GM06990 (cell line): Measurements from ENCODE around the gene SETD3.
A peak's percentile ranks its signal among the peaks of the same experiment; 100 is the strongest.

Source experiments
- DNase-seq: peaks from one replicate; pipeline ENCODE4 v3.0.0-alpha.2; 2011; ENCODE audit not compliant: insufficient read length; ENCODE audit errors: extremely low read depth
- H3K27me3 ChIP-seq: replicated peaks from 2 replicates; pipeline ENCODE4 v1.6.0; 2011; ENCODE audit warnings: low read length; ENCODE audit not compliant: control insufficient read depth, insufficient read depth
- H3K36me3 ChIP-seq: 2 replicates; pipeline ENCODE4 v1.5.1; 2011; ENCODE audit warnings: low read length; ENCODE audit not compliant: control insufficient read depth, insufficient read depth
- H3K4me3 ChIP-seq: replicated peaks from 2 replicates; pipeline ENCODE4 v1.5.1; 2011; ENCODE audit warnings: low read depth, mild to moderate bottlenecking, control low read depth, low read length
- CTCF ChIP-seq: IDR thresholded peaks from 2 replicates; pipeline ENCODE4 v1.5.1; 2011; ENCODE audit warnings: low read length, control low read depth, mild to moderate bottlenecking, inconsistent platforms; ENCODE audit not compliant: insufficient read depth, poor library complexity, severe bottlenecking

The SETD3 gene

GRCh38 chr14:99441918-99442317 is 38.7 kb downstream of the SETD3 start:
- DNase-seq = no peak
- H3K36me3 ChIP-seq = peaks cover 15% of the 10 kb centered on the region
- TF ChIP-seq CTCF = no peak

DNA sequence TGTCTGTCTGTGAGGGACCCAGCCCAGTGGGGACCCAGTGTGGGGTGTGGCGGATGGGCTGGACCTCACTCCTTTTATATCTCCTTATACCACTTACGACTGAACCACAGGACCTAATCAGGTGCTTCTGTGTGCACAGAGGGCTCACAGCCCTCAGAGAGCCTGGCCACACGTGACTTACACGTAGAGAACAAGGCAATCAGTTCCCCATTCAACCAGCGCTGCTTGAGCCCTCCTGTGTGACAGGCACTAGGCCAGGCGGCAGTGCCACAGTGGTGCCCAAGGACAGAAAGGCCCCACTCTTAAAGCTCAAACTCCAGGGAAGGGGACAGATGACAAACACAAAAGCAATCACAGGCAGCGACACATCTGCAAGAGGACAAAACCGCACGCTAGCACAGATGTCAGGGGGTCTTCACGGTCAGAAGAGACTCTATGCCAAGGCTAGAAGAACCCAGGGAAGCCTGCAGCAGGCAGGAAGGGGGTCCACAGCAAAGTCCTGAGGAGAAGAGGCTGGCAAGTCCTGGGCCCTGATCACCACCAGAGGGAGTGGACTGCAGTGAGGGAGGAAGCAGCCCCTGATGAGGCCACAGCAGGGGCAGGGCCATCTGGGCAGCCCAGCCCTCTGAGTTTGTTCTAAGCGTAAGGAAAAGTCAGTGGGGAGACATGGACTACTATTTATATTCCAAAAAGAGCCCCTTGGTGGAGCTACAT is 39.3 kb downstream of the SETD3 start:
- peak; percentile 5 for TF ChIP-seq CTCF
- H3K36me3 ChIP-seq = peaks cover 13% of the 10 kb centered on the region
- no peaks in the 10 kb centered on the region for H3K27me3 ChIP-seq
- DNase-seq = no peak
- H3K4me3 ChIP-seq = no peak overlapping the region

More at GRCh38 chr14:99441918-99442317, 38.7 kb downstream of the SETD3 start:
- Histone ChIP-seq H3K27me3 (no peaks in the 10 kb centered on the region), H3K4me3 (no peak overlapping the region)

DNA sequence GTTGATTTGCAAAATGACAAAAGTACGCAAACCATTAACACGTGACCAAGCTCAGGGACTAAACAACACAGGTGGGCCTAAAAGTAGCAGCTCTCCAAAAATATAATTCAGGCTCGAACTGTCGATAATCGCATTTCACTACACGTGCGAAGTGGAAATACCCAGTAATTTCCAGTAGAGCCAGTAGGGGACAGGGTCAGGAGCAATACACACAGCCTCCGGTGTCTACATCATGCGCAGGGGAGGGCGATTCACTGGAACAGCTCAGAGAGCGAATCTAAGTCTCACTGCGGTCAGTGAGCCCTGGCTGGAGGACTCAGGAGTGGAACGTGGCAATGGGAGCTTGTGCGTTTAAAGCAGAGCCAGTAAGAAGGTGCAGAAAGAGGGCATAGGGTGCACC is 40.4 kb downstream of the SETD3 start:
- no peak for TF ChIP-seq CTCF
- Histone ChIP-seq H3K4me3 (no peak overlapping the region), H3K36me3 (peaks cover 11% of the 10 kb centered on the region), H3K27me3 (no peaks in the 10 kb centered on the region)
- no peak for DNase-seq

DNA sequence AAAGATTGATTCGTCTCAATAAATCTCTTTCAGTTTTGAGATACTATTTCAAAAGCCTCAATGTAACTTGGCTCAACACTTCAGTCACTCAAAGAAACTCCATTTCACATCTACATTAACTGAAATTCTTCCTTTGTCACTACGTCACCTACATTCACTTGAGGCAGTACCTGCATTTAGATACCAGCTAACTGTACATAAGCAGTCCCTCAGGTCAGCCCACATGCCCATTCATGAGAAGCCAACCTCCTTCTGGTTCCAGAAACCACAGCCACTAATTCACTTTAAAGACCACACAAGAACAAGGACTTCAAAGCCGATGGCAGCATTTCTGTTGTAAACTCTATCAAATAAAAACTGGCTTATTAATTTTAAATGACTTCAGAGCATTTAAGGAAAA is 43.0 kb downstream of the SETD3 start:
- peaks cover 6% of the 10 kb centered on the region for H3K36me3 ChIP-seq
- TF ChIP-seq CTCF = no peak
- DNase-seq = no peak

DNA sequence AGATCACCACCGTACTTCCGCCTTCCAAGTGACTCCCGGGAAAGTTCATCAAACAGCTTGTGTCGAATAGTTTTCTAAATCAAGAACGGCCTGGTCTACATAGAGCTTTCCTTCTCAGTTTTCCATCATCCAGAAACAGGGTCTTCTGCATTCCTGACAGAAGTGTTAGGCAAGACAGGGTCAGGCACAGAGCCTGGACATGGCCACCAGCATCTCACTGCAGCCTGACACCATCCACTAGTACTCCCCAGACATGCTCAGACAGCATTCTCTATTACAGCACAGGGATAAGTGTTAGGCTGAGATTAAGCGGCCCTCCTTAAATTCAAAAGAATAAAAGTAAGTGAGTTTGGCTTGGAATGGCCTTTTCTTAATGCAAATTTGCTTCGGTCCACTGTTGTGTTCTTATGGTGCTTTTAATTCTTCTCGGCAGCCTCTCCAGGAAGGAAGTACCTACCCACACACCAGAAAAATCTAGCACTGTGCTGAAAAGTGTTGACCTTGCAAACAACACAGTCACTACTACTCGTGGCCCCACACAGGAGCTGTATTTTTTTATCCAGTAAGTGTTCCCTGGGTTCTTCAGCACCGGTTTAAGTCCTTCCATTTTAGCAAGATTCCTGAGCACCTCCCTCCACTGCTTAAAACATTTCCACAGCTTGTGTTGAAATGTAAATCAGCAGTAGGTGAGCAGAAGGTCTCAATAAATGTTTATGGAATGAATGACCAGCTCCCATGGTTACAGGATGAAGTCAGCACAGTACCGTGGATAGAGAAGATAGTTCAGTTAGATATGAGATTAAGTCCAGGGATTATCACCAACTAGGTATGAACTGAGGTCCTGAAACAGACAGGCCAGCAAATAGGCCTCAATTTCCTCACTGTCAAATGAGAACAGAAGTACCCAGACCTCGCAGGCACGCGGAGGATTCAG is 44.1 kb downstream of the SETD3 start:
- no peak for DNase-seq
- Histone ChIP-seq H3K27me3 (no peaks in the 10 kb centered on the region), H3K4me3 (no peak overlapping the region), H3K36me3 (peaks cover 6% of the 10 kb centered on the region)
- no peak for TF ChIP-seq CTCF

More for the DNA sequence above, 43.0 kb downstream of the SETD3 start:
- H3K27me3 ChIP-seq = no peaks in the 10 kb centered on the region
- H3K4me3 ChIP-seq = no peak overlapping the region
